ENCODE results near the gene LEP. TPM values are rescaled to one million over a fixed set of nuclear protein-coding genes. Genes with fewer than 3 reads are reported as not detected.

LEP gene
- total and polyA plus RNA-seq, 4 donors, result 0.02 TPM; not detected in 3

DNA sequence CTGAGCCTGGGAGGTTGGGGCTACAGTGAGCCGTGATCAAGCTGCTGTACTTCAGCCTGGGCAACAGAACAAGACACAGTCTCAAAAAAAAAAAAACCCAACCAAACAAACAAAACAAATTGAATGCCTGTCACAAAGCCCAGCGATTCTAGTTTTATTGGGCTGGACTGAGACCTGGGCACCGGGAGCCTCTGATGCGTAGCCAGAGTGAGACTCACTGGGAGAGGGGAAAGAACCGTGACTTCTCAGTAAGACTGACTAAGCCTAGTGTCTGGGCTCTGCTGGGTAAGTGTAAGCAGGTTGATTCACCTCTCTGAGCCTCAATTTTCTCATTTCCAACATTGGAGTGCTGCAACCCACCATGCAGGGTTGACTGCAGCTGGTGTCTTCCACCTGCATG, 10.1 kb upstream of the LEP start:
- 89% methylated on average over 5 of the region's 5 CpGs for WGBS
- no peaks in the 10 kb centered on the region for H3K4me1 ChIP-seq (ENCODE audit: control insufficient read depth in 4 of 4, insufficient read depth in 4 of 4, low read length in 3 of 4)
- no peaks in the 10 kb centered on the region for H3K36me3 ChIP-seq (ENCODE audit: control insufficient read depth in 4 of 4, insufficient read depth in 3 of 4, low read depth in 1 of 4, low read length in 3 of 4)
- H3K4me3 ChIP-seq (ENCODE audit: low read depth in 1 of 3, low read length in 3 of 3), result no peak overlapping the region
- no peak for DNase-seq (ENCODE audit: low spot score)
- H3K27me3 ChIP-seq (ENCODE audit: control insufficient read depth in 4 of 4, insufficient read depth in 4 of 4, low read length in 3 of 4), result peaks cover 0 to 4% (median 1%) of the 10 kb centered on the region in 4 donors
- no peak overlapping the region for H3K27ac ChIP-seq (ENCODE audit: low read depth in 1 of 2, low read length in 2 of 2)
- TF ChIP-seq EGR1 (IDR thresholded peaks at IDR 0.05; ENCODE audit: low read depth in 2 of 2) (no peak), GABPA (IDR thresholded peaks at IDR 0.05 in 1 of 2, conservative IDR thresholded peaks at IDR 0.05 in 1 of 2) (no peak), YY1 (IDR thresholded peaks at IDR 0.05) (no peak), REST (IDR thresholded peaks at IDR 0.05) (no peak)
- H3K9me3 ChIP-seq (ENCODE audit: control insufficient read depth in 4 of 4, low read length in 3 of 4), result no peaks in the 10 kb centered on the region
- H3K9ac ChIP-seq (ENCODE audit: low read depth in 1 of 2, low read length in 2 of 2), result no peak overlapping the region

GRCh38 chr7:128231677-128232076, 9.4 kb upstream of the LEP start:
- DNase-seq (ENCODE audit: low spot score), result no peak
- no peak overlapping the region for H3K4me3 ChIP-seq (ENCODE audit: low read depth in 1 of 3, low read length in 3 of 3)
- H3K9ac ChIP-seq (ENCODE audit: low read depth in 1 of 2, low read length in 2 of 2), result no peak overlapping the region
- H3K27ac ChIP-seq (ENCODE audit: low read depth in 1 of 2, low read length in 2 of 2), result no peak overlapping the region
- no peaks in the 10 kb centered on the region for H3K36me3 ChIP-seq (ENCODE audit: control insufficient read depth in 4 of 4, insufficient read depth in 3 of 4, low read depth in 1 of 4, low read length in 3 of 4)
- TF ChIP-seq, protein P1, sequence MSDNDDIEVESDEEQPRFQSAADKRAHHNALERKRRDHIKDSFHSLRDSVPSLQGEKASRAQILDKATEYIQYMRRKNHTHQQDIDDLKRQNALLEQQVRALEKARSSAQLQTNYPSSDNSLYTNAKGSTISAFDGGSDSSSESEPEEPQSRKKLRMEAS (IDR thresholded peaks at IDR 0.05), result no peak
- TF ChIP-seq HNF4G (IDR thresholded peaks at IDR 0.05) (no peak), TAF1 (conservative IDR thresholded peaks at IDR 0.05) (no peak), JUND (IDR thresholded peaks at IDR 0.05) (no peak), RXRA (IDR thresholded peaks at IDR 0.05) (no peak), YY1 (IDR thresholded peaks at IDR 0.05) (no peak), FOXA2 (IDR thresholded peaks at IDR 0.05) (no peak), HNF4A (conservative IDR thresholded peaks at IDR 0.05) (no peak), NR2F2 (IDR thresholded peaks at IDR 0.05) (no peak), GABPA (IDR thresholded peaks at IDR 0.05 in 1 of 2, conservative IDR thresholded peaks at IDR 0.05 in 1 of 2) (no peak), CTCF (IDR thresholded peaks at IDR 0.05; ENCODE audit: low read depth, low read length, missing input control) (no peak), EGR1 (IDR thresholded peaks at IDR 0.05; ENCODE audit: low read depth in 2 of 2) (no peak), SP1 (IDR thresholded peaks at IDR 0.05) (no peak), ZBTB33 (IDR thresholded peaks at IDR 0.05) (no peak), RAD21 (IDR thresholded peaks at IDR 0.05) (no peak), REST (IDR thresholded peaks at IDR 0.05) (no peak), FOXA1 (IDR thresholded peaks at IDR 0.05) (no peak)
- TF ChIP-seq, protein P2, sequence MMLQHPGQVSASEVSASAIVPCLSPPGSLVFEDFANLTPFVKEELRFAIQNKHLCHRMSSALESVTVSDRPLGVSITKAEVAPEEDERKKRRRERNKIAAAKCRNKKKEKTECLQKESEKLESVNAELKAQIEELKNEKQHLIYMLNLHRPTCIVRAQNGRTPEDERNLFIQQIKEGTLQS (IDR thresholded peaks at IDR 0.05), result no peak
- H3K9me3 ChIP-seq (ENCODE audit: control insufficient read depth in 4 of 4, low read length in 3 of 4), result no peaks in the 10 kb centered on the region
- peaks cover 0 to 1% (median 0%) of the 10 kb centered on the region in 4 donors for H3K27me3 ChIP-seq (ENCODE audit: control insufficient read depth in 4 of 4, insufficient read depth in 4 of 4, low read length in 3 of 4)
- 91% methylated on average over 6 of the region's 6 CpGs for WGBS
- no peaks in the 10 kb centered on the region for H3K4me1 ChIP-seq (ENCODE audit: control insufficient read depth in 4 of 4, insufficient read depth in 4 of 4, low read length in 3 of 4)

Data from liver (tissue), 9 donors.